Astrocyte (in vitro differentiated cells and primary cell): ENCODE results near the gene DMRT2. TPM values are rescaled to one million over a fixed set of nuclear protein-coding genes. Genes with fewer than 3 reads are reported as not detected.

Experiments used
- DNase-seq: peaks from one replicate; pipeline ENCODE4 v3.0.0-alpha.2; 2010; ENCODE audit warnings: low read depth
- FAIRE-seq: peaks from 2 replicates; lab custom pipeline; 2011; peaks lifted over from hg19 to GRCh38; lab: Jason Lieb, UNC
- H2AFZ ChIP-seq: 2 replicates; pipeline ENCODE4 v1.6.0; 2012; ENCODE audit warnings: low read depth, low read length, inconsistent platforms
- H3K27ac ChIP-seq: 2 replicates; pipeline ENCODE4 v1.5.1; 2011; ENCODE audit warnings: low read depth, low read length, inconsistent platforms
- H3K27me3 ChIP-seq: 2 replicates; pipeline ENCODE4 v1.6.0; 2011; ENCODE audit warnings: low read length, inconsistent platforms; ENCODE audit not compliant: insufficient read depth
- H3K36me3 ChIP-seq: 2 replicates; pipeline ENCODE4 v1.5.1; 2011; ENCODE audit warnings: low read length, inconsistent platforms; ENCODE audit not compliant: insufficient read depth
- H3K4me1 ChIP-seq: 2 replicates; pipeline ENCODE4 v1.5.1; 2011; ENCODE audit warnings: low read length, inconsistent platforms; ENCODE audit not compliant: insufficient read depth
- H3K4me2 ChIP-seq: 2 replicates; pipeline ENCODE4 v1.6.0; 2012; ENCODE audit warnings: low read length, inconsistent platforms
- H3K4me3 ChIP-seq: 2 replicates; pipeline ENCODE4 v1.5.1; 2011; ENCODE audit warnings: low read depth, mild to moderate bottlenecking, low read length, inconsistent platforms; ENCODE audit not compliant: insufficient read depth
- H3K79me2 ChIP-seq: 2 replicates; pipeline ENCODE4 v1.6.0; 2012; ENCODE audit warnings: mild to moderate bottlenecking, low read length, inconsistent platforms; ENCODE audit not compliant: insufficient read depth
- H3K9ac ChIP-seq: 2 replicates; pipeline ENCODE4 v1.6.0; 2012; ENCODE audit warnings: mild to moderate bottlenecking, low read length, inconsistent platforms
- H3K9me3 ChIP-seq: 2 replicates; pipeline ENCODE4 v1.5.1; 2012; ENCODE audit warnings: low read depth, mild to moderate bottlenecking, low read length, inconsistent platforms; ENCODE audit not compliant: insufficient read depth
- H4K20me1 ChIP-seq: 2 replicates; pipeline ENCODE4 v1.6.0; 2012; ENCODE audit warnings: low read length, inconsistent platforms; ENCODE audit not compliant: insufficient read depth
- H3K27ac Mint-ChIP-seq: one replicate; pipeline ENCODE4 v1.8.0; 2021; ENCODE audit warnings: mild to moderate bottlenecking, mixed read lengths; ENCODE audit not compliant: unreplicated experiment
- H3K27me3 Mint-ChIP-seq: one replicate; pipeline ENCODE4 v1.8.0; 2021; ENCODE audit warnings: low read depth, mixed read lengths; ENCODE audit not compliant: unreplicated experiment
- H3K36me3 Mint-ChIP-seq: one replicate; pipeline ENCODE4 v1.8.0; 2021; ENCODE audit warnings: low read depth, mixed read lengths; ENCODE audit not compliant: unreplicated experiment
- H3K4me1 Mint-ChIP-seq: one replicate; pipeline ENCODE4 v1.8.0; 2021; ENCODE audit warnings: low read depth, mixed read lengths; ENCODE audit not compliant: unreplicated experiment
- H3K4me3 Mint-ChIP-seq: one replicate; pipeline ENCODE4 v1.8.0; 2021; ENCODE audit warnings: mild to moderate bottlenecking, moderate library complexity, mixed read lengths; ENCODE audit not compliant: unreplicated experiment
- H3K9me3 Mint-ChIP-seq: one replicate; pipeline ENCODE4 v1.8.0; 2021; ENCODE audit warnings: mild to moderate bottlenecking, mixed read lengths; ENCODE audit not compliant: unreplicated experiment
- CTCF ChIP-seq: IDR thresholded peaks from 2 replicates; pipeline ENCODE4 v1.5.1; 2011; ENCODE audit warnings: low read depth, mild to moderate bottlenecking, inconsistent platforms, low read length, moderate library complexity; ENCODE audit not compliant: insufficient read depth
- EZH2 ChIP-seq: IDR thresholded peaks from 2 replicates; pipeline ENCODE4 v1.6.1; 2012; ENCODE audit warnings: mild to moderate bottlenecking, low read length, inconsistent platforms; ENCODE audit not compliant: insufficient read depth
- total RNA-seq: library from RNA; stranded (reverse); gene quantifications from 2 replicates; pipeline ENCODE4 v1.2.1, GENCODE V29; 2021

The DMRT2 gene
- total RNA-seq, 1 donor from 2014 or later, result 0.18 TPM

DNA sequence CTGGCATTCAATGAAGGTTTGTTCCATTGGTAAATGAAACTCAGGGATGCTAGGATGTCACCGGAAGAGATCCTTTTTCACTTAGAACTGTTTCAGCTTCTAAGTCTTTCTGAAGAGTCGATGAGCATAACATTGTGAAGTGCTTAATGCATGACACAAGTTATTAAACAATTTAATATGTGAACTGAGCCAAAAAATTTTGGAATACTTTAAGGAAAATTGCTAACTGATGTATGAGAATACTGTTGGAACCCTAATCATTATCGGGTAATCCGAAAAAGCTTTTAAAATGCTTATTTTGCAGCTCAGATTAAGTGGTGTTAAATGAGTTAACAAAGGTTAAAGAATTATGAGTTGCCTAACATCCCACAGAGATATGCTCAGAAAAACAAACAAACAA lies 34.9 kb downstream of the DMRT2 start:
- Histone ChIP-seq H3K27me3 (no peaks in the 10 kb centered on the region), H3K4me2 (no peak overlapping the region), H2AFZ (no peak overlapping the region), H3K9me3 (peaks cover 2% of the 10 kb centered on the region), H3K36me3 (no peaks in the 10 kb centered on the region), H3K4me1 (no peaks in the 10 kb centered on the region), H3K79me2 (no peaks in the 10 kb centered on the region), H3K27ac (no peak overlapping the region), H4K20me1 (no peaks in the 10 kb centered on the region), H3K9ac (no peak overlapping the region), H3K4me3 (no peak overlapping the region)
- FAIRE-seq (no peak), DNase-seq (no peak)
- no peaks in the 10 kb centered on the region for H3K36me3 Mint-ChIP-seq
- no peaks in the 10 kb centered on the region for H3K4me1 Mint-ChIP-seq
- H3K4me3 Mint-ChIP-seq, result no peak overlapping the region
- no peak overlapping the region for H3K27ac Mint-ChIP-seq
- TF ChIP-seq CTCF, result no peak
- TF ChIP-seq EZH2, result no peak
- H3K9me3 Mint-ChIP-seq, result no peaks in the 10 kb centered on the region
- H3K27me3 Mint-ChIP-seq, result peaks cover 7% of the 10 kb centered on the region

DNA sequence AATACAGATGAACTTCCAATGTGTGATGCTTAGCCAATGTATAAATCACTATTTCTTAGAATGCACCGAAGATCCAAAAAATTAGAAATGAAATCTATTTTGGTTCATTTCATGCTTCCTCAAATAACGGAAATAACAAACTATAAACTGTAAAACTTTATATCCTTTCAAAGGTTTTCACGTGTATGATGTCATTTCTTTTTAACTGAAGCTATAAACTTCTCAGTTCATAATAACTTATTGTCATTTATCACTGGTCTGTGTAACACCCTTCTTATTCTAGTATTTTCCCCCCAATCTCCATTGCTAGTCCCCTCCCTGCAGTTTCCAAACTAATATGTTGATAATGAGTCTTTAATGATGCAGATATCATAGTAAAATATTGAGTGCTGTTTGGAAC lies 36.4 kb downstream of the DMRT2 start:
- TF ChIP-seq CTCF (no peak), EZH2 (no peak)
- no peaks in the 10 kb centered on the region for H3K4me1 ChIP-seq
- no peaks in the 10 kb centered on the region for H3K27me3 ChIP-seq
- H3K27ac ChIP-seq, result no peak overlapping the region
- H3K4me3 ChIP-seq, result no peak overlapping the region
- no peaks in the 10 kb centered on the region for H4K20me1 ChIP-seq
- Mint-ChIP-seq H3K4me1 (no peaks in the 10 kb centered on the region), H3K4me3 (no peak overlapping the region), H3K27ac (no peak overlapping the region), H3K27me3 (peaks cover 7% of the 10 kb centered on the region), H3K36me3 (no peaks in the 10 kb centered on the region), H3K9me3 (no peaks in the 10 kb centered on the region)
- no peak for FAIRE-seq
- H2AFZ ChIP-seq, result no peak overlapping the region
- no peaks in the 10 kb centered on the region for H3K36me3 ChIP-seq
- H3K9me3 ChIP-seq, result peaks cover 2% of the 10 kb centered on the region
- no peak overlapping the region for H3K4me2 ChIP-seq
- no peak for DNase-seq
- H3K9ac ChIP-seq, result no peak overlapping the region
- H3K79me2 ChIP-seq, result no peaks in the 10 kb centered on the region

DNA sequence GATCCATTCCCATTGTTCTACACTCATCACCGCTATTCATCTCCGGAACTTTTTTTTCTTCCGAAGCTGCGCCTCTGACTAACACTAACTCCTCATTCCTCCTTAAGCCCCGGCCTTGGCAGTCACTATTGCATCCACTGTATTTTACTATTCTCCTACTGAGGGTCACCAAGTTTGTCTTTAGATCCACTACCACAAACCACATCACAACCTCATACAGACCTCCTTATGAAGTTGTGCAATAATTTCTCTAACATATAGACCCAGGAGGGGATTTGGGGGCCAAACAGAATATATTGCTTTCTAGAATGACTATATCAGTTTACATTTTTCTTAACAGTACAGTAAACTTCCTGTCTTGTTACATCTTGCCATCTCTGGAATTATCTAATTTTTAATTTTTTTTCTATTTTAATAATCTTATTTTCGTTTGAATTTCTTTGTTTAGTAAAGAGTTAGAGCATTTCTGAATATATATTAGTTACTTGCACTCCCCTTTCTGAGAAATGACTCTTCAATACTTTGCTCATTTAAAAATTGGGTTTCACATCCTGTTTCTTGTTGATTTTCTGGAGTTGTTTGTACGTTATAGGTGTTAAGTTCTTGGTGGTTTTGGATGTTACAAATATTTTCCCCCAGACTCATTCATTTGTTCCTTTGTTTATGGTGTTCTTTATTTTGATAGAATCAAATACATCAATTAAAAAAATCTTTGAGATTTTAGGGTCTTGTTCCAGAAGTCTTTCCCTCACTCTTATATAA lies 37.1 kb downstream of the DMRT2 start:
- TF ChIP-seq EZH2 (no peak), CTCF (no peak)
- no peak overlapping the region for H2AFZ ChIP-seq
- H4K20me1 ChIP-seq, result no peaks in the 10 kb centered on the region
- DNase-seq (no peak), FAIRE-seq (no peak)
- no peak overlapping the region for H3K4me3 ChIP-seq
- H3K9ac ChIP-seq, result no peak overlapping the region
- H3K36me3 ChIP-seq, result no peaks in the 10 kb centered on the region
- H3K4me1 Mint-ChIP-seq, result no peaks in the 10 kb centered on the region
- no peaks in the 10 kb centered on the region for H3K9me3 Mint-ChIP-seq
- no peaks in the 10 kb centered on the region for H3K79me2 ChIP-seq
- no peaks in the 10 kb centered on the region for H3K36me3 Mint-ChIP-seq
- no peaks in the 10 kb centered on the region for H3K27me3 ChIP-seq
- no peak overlapping the region for H3K4me3 Mint-ChIP-seq
- H3K27ac ChIP-seq, result no peak overlapping the region
- peaks cover 2% of the 10 kb centered on the region for H3K9me3 ChIP-seq
- H3K4me1 ChIP-seq, result no peaks in the 10 kb centered on the region
- peaks cover 7% of the 10 kb centered on the region for H3K27me3 Mint-ChIP-seq
- H3K4me2 ChIP-seq, result no peak overlapping the region
- no peak overlapping the region for H3K27ac Mint-ChIP-seq
